ENCODE data around the gene BASP1.
A peak's percentile ranks its signal among the peaks of the same experiment; 100 is the strongest.

The BASP1 gene

DNA sequence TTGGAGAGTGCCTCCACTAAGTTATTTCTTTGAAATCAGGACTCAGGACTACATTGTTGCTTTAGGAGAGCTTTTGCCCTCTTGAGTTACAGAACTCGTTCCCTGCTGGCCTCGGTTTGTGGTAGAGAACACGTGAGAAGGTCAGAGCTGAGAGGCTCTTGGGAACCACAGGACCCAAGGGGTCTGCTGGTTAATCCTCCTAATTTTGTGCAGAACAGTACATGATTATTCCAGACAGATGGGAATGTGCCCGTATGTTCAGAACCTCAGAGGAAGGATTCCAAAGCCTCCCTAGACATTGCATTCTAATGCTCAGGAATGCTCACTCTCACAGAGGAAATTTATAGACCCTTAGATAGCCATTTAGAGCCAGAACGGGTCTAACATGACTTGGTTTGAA lies 25.2 kb upstream of the BASP1 start:
- no peak for DNase-seq

DNA sequence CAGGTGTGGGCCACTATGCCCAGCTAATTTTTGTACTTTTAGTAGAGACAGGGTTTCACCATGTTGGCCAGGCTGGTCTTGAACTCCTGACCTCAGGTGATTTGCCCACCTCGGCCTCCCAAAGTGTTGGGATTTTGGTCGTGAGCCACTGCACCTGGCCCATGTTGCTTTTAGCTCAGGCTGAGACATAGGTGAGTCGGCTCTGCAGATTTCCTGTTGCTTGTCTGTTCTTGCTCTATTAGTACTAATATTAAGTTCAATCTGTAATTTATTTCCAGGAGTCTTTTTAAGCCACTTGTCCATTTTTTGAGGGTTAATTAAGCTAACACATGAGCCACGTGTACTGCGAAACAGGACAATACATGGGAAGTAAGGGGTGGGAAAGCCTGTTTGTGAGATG lies 21.4 kb upstream of the BASP1 start:
- no peak for DNase-seq

DNA sequence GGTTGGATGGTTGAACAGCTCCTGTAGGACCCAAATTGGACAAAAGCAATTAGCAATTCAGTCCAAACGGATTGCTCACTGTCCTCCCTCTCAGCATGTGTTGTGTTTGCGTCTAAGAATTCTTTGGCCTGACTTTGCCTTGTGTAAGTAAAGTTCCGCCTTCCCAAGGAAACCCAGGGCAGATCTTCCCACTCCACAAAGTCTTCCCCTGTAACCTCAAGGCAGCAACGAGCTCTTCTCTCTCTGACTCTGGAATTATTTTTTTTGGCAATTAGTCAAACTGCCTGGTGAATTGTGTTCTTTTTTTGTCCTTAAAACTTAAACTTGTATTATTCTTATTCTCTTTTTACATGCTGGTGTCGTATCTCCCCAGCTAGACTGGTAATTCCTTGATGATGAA lies 20.7 kb upstream of the BASP1 start:
- no peak for DNase-seq

DNA sequence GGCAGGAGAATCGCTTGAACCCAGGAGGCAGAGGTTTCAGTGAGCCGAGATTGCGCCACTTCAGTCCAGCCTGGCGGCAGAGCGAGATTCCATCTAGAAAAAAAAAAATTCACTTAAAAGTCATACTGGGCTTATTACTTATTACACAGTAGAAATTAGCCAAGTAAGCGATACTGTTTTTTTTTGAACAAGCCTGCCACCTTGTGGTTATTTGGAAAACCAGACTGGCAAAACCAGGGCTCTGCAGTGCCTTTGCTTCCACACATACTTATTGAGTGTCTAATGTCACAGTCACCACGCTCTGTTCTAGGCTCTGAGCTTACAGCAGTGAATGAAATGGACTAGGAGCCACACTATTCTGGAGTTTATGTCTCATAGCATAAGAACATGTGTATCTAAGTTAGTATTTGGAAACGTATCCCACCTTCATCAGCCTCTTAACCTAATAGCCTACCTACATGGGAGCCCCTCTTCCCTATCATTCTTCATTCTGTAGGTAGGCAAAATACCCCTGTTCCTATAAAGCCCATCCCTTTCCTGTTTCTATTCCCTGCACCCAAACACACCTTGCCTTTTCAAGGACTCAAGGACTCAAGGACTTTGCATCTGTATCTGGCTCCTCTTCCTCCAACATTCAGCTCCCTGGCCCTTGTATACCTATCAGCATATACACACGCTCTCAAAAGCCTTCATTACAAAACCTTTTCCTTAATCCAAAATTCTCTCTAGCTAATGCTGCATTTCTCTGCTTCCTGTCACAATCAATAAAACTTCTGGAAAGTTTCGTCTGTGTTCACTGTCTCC lies 13.9 kb upstream of the BASP1 start:
- DNase-seq, result no peak

DNA sequence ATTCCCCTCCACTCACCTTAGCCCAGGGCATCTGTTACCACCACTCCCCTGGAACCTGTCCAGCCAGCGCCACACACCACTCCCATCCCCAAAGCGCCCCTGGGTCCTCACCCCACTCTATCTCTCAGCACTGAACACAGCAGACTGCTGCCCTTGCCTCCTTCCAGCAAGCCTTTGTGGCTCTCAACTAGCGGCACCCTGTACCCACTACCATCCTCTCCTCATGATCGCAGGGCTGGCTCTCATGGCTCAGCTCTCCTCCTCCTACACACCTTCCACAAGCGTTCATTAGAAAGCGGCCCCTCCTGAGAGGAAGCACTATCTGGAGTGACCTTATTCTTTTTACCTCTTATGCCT lies 13.3 kb upstream of the BASP1 start:
- DNase-seq, result no peak

DNA sequence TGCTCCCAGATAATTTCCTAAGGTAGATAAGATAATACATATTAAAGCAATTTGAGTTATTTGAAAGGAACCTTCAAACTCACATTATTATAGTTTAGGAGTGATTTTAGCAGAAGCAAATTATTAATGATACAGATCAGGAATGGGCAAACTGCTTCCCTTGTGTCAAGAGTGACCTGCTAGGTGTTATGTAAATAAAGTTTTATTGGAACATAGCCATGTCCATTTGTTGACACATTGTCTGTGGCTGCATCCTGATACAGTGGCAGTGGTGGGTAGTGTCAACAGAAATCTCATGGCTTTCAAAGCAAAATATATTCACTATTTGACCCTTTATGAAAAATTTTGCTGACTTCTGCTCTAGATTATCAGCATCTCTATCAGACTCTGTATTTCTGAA lies 11.4 kb upstream of the BASP1 start:
- DNase-seq, result no peak

DNA sequence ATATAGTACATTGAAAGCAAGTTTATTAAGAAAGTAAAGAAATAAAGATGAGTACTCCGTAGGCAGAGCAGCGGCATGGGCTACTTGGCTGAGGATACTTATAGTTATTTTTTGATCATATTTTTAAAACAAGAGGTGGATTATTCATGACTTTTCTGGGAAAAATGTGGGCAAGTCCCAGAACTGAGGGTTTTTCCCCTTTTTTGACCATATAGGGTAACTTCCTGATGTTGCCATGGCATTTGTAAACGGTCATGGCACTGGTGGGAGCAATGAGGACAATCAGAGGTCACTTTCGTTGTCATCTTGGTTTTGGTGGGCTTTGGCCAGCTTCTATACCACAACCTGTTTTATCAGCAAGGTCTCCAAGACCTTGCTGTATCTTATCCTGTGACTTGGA lies 5.2 kb upstream of the BASP1 start:
- DNase-seq, result no peak

DNA sequence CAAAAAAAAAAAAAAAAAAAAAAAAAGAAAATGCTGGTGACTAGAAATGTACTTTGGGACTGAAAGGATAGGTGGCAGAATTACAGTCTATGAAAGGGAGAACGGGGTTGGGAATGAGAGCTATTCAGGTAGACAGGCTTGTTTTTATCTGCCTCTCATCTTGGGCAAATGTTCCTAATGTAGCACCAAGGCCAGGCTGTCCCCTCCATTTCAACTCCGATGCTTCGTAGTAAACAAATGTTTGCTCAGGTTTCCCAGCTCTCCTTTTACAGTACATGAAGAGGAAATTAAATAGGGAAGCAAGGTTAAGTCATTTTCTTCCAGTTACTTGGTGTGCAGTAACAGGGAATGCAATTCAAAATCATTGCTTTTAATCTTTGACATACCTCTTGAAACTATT lies 4.4 kb upstream of the BASP1 start:
- DNase-seq, result no peak

DNA sequence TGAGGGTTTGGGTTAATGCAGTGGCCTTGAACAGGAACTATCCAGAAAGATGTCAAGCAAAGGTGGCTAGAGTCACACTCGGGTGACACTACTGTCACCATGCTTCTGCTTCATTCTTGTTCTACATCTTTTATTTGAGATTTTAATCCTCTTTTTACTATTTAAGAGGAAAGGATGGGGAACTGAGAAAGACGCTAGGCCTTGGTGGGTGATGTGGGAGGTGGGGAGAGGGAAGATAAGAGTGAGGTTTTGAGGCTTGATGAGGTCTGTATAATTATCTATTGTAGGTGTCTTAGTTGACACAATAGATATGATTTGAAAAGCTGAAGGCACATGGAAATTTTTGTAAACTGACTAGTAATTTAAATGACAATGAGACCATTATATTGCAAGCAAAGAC lies 3.5 kb upstream of the BASP1 start:
- no peak for DNase-seq

DNA sequence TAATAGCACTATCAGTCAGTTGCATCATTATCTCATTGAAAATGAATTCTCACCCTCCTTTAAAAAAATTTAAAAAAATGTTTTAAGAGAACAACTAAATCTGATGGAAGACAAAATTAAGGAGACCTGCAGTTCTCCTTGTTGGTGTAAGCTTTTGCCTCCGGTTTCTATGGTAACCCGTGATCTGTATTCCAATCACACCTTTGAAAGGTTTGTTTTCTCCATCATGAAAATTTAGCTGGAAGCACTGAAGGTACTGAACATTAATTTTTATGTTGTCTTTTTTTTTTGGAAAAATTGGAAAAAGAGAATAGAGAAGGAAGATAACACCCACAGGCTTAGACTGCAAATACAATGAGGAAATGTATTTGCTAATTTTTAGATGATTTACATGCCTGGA lies 2.5 kb upstream of the BASP1 start:
- DNase-seq, result no peak

DNA sequence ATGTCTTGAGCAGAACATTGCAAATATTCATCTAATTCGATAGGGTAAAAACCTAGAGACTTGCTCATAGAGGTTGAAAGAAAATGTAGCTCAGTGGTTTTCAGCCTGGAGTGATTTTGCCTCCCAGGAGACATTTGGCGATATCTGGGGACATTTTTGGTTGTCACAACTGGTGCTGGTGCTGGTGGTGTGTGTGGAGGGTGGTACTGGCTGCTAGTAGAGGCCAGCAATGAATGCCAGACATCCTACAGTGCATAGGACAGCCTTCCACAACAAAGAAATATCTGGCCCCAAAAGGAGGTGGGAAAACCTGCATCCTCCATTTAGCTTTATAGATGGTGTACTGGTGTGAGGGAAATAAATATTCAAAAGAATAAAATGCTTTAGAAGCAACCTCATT lies 2.1 kb upstream of the BASP1 start:
- DNase-seq, result no peak

DNA sequence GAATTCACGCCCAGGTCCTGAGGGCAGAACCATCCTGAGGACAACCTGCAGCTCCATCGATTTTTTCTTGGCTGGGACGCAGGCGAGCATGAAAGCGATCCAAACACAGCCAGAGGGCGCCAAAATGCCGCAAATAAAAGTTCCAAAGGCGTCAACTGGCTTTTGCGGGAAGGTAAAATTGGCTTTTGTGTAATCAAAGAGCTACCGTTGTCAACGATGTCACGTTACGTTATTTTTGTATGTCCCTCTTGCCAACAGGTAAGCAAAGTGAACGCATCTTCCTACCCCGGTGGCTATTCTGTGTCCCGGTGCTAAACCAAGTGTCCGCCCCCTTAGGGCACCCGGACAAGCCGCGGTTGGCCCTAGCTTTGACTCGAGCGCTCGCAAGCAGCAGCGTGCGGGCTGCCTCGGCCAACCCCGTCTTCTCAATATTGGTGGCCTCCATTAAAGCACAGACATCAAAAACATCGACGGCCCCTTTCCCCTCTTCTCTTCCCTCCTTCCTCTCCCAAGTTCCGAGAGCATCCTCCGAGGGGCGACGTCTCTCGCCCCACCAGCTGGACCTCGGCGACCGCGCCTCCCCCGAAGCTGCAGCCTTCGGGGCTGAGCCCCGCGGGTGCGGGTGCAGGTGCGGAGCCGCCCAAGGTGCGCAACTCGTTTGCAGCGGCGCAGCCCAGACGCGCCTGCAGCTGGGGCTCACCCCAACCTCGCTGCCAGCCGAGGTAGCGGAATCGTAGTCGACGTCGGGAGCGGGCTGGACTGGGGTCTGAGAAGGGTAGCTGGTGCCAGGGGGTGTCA lies 1.1 kb upstream of the BASP1 start:
- peak; percentile 23 for DNase-seq

DNA sequence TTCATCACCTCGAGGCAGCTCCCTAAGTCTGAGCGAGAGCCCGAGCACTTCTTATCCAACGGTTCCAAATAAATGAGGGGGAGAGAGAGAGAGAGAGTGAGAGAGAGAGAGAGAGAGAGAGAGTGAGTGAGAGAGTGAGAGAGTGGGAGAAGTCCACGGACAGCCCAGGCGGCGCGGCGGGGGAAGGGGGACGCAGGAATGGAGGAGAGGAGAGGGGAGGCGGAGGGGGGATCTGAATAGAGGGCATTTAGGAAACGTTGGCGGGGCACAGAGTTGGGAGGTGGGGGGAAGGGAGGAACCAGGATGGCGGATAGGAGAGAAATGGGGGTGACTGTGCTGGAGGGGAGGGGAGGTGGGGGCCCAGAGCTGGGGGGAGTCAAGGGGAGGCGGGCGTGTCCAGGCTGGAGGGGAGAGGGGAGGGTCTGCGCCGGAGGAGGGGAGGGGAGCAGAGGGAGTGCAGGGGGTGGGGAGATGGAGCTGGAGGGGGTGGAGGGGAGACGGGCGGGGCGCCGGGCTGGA lies 398 bp upstream of the BASP1 start:
- DNase-seq, result no peak

DNA sequence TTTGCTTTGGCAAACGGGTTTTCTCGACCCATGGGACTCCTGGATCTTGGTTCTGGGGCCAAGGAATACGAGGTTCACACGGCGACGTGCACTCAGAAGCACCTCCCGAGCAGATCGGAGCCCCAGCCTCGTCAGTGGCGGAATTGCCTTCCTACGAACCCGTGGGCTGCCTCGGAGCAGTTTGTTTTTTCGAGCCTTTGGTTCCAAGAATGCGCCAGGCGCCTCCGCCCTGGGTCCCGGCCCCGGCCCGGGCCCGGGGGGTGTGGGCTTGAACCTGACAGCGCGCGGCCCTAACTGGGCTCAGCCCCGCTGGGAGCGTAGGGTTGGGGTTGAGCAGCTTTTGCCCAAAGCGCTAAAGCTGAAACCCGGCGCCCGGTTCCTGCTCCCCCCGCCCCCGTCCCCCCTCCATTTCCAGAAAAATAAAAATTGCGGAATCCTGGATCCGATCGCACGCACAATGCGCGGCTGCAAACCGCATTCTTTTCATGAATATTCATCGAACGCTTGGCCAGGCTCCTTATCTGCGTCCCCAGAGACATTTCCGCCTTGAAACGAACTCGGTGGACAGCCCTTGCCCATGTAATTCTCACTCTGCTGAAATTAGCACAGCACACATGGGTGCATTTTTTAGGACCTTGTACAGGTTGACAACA lies 1.0 kb downstream of the BASP1 start:
- DNase-seq, result no peak

DNA sequence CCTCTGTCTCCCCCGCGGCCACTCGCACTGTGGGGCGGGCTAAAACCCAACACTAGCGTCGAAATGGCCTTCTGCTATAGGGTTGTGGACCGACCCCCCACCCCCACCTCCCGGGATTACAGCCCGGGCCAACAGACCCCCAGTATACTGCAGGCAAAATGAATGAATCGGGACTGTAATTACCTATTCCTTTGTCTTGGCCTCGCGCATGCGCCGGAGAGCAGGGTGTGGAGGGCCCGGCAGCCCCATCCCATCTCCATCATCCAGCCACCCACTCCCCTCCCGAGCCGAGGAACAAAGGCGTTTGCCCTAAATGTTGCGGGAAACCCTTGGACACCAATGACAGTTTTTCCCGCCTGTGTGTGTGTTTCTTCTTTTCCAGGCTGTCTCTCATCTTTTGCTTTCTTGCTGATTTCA lies 1.6 kb downstream of the BASP1 start:
- DNase-seq, result no peak

DNA sequence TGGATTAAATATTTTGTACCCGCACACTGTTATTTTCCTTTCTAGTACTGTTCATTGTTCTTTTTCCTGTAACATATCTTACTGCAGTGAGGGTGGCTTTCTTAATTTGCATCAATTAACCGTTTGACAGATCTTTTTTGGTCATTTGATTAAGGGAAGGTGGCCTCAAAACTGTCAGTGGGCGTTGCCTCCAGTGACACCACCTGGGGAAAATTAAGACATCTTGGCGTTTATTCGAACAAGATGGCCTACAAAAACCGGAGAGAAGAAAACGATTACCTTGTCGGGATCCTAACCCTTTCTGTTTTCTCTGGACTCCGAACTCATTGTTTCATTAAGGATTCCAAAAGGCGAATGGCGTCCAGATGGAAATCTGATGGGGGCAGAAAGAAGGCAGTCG lies 2.0 kb downstream of the BASP1 start:
- no peak for DNase-seq

DNA sequence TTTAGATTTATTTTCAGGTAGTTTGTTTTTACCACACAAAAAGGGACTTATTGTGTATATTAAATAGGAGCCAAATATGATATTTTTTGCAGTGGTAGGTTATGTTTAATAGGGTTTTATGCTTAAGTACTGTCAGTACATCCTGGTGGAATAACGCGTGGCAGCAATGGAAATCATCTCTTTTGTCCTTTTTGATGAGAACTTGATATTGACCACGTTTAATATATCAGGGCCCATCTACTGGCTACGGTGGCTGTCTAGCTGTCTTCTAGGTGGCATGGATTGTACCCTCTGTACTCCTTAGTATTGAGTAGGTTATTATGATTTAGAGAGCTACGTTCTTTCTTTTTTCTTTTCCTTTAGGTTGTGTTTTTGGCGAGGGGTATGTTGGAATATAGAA lies 2.6 kb downstream of the BASP1 start:
- DNase-seq, result no peak

DNA sequence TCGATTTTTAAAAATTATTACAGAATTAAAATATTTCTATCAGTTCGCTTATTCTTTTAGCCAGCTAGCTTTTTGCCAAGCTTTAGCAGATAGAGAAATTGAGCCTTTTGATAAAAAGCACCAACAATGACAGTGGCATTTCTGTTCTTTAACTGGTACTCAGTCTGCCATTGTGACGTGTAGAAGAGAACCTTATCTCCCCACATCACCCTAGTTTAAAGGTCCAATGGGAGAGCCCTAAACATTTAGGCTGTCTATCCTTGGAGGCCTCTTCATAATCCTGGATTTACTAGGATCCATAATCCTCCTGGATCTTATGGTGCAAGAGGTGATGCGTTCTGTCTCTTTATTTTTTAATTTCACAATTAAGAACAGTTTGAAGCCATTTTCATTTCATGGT lies 3.0 kb downstream of the BASP1 start:
- no peak for DNase-seq

DNA sequence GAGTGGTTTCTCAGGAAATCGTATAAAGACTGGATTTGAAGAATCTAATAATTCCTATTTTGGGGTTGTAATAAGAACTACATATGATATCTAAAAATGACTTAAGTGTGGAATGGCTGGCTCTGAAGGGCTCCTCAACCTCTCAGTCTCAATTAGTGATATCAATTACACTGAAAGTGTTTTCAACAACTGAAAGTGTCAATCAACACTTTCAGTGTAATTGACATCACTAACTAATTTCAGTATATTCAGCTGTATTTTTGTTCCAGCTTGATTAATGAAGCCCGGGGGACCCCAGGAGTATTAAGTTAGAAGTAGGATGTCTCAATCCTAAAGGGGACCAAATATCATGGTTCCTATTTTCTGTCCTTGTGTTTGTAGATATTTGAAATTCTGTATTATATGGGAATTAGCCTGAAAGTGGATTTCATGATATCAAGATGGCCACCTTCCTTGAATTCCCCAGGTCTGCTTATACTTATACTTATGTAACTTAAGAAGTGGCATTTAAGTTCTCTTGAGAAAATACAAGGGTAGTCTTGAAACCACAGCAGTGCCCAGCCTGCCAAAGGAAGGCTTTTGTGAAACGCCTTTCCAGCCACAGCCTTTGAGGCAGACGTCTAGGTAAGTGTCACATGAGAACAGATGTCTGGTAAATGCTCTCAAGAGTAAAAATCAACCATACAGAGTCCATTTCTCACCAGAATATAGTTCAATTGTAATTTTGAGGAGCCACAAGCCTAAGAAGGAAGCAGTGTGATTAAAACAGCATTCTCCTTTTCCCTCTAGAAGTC lies 4.6 kb downstream of the BASP1 start:
- no peak for DNase-seq

DNA sequence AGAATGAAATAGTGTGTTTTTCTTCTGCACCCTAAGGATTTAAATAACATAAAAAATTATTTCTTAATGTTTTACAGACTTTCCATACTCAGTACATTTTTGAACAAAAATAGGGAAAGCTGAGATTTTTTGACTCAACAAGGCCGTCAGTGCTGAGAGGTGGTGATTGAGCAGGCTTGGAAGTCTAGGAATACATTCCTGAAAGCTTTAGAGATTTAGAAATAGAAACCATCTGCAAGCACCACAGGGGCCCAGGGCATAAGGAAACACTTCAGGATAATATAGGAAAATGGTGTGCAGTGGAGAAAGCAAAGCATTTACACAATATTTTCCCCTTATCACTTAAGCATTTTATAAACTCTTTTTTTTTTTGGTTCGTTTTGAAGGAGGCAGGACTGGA lies 5.2 kb downstream of the BASP1 start:
- no peak for DNase-seq

DNA sequence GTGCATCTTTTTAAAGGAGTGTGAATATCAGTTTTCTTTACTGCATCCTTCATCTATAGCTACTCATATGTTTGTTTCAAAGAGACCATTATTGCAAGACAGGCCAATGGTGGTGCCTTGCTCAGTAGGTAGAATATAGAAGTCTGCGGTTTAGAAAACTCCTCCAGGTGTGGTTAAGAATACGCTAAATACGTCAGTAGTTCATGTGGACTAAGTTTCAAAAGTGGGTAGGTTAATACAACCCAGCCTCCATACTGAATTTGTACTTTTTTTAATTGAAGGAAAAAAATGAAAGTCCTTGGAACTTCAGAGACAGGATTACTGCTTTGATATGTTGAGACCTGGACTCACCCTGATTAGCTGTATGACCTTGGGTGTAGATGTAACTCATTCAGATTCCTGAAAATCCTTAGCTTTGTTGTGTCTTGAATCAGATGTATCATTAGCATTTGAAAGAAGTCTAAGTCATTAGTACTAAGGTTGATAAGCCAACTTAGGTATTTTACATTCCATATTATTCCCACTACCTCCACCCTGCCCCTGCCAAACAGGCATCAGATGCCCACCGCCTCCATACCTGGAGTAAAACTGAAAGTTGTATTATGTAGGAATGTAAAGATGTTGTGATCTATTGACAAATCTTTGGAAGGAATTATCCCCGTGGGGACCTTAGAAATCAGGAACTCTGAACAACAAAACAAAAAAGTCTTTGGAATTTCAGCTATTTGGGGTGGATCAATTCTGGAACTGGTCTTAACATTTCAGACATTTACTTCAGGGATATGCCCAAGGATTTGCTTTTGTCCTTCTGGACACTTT lies 6.1 kb downstream of the BASP1 start:
- DNase-seq, result no peak

DNA sequence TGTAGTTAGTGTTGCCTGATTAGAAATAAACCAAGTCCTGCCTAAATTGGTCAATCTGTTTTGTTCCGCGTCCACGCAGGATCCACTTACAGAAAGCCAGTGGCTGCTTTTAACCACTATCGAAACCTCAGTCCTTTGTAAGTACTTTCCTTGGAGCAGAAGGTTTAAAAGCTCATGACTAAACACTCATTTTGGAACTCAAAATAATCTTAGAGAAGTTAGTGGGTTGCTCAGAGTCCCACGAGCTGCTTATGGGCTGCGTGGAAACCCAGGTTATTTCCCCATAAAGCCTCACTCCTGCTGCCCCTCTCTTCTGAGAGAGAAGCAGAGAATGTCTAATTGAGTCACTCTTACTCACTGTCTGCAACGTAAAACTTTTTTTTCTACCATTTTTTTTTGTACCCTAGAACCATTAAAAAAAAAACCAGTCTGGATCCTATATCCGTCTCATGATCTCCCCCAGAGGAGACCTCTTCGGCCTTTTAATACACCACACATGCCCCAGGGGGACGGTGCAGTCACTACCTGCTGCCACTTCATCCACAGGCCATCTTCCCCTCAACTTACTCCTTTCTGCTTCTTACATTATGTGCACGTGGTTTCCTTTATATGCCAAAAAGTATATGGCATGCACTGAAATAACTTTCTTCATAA lies 7.6 kb downstream of the BASP1 start:
- no peak for DNase-seq

Data from activated CD4-positive, alpha-beta T cell treated with anti-CD3 and anti-CD28 coated beads, Interleukin-2, amount 50 U/mL, for 1 hour (primary cell).